HL-60 (cell line): ENCODE data around the gene GABPB2.

Source experiments
- DNase-seq, 2 experiments: peaks; one replicate each; pipeline ENCODE4 v3.0.0-alpha.2; 2010 to 2020; ENCODE audit warnings: low read depth in 1 of 2, low spot score in 1 of 2
- H3K27ac ChIP-seq: fragments of 250-450 bp; sonication (Bioruptor Pico); replicated peaks from 2 replicates; pipeline ENCODE4 v1.5.1; 2020; ENCODE audit warnings: mild to moderate bottlenecking, moderate library complexity
- H3K27me3 ChIP-seq: fragments of 250-450 bp; sonication (Bioruptor Pico); 2 replicates; pipeline ENCODE4 v1.5.1; 2021; ENCODE audit warnings: mild to moderate bottlenecking, moderate library complexity; ENCODE audit not compliant: insufficient read depth, poor library complexity, severe bottlenecking
- H3K4me3 ChIP-seq: replicated peaks from 2 replicates; pipeline ENCODE4 v1.5.1; 2011; ENCODE audit warnings: mild to moderate bottlenecking, control low read depth, low read length; ENCODE audit not compliant: insufficient read depth
- CTCF ChIP-seq: IDR thresholded peaks from one replicate; pipeline ENCODE4 v1.5.1; 2011; ENCODE audit warnings: low read length, control low read depth, inconsistent platforms; ENCODE audit not compliant: insufficient read depth
- GABPA ChIP-seq: IDR thresholded peaks from 2 replicates; pipeline ENCODE4 v1.6.1; 2012; ENCODE audit warnings: low read depth
- POLR2AphosphoS5 ChIP-seq: IDR thresholded peaks from 2 replicates; pipeline ENCODE4 v1.6.1; 2012; ENCODE audit warnings: low read depth
- REST ChIP-seq: IDR thresholded peaks from 2 replicates; pipeline ENCODE4 v1.6.1; 2012; ENCODE audit warnings: low read depth; ENCODE audit not compliant: insufficient replicate concordance
- SPI1 ChIP-seq: IDR thresholded peaks from 2 replicates; pipeline ENCODE4 v1.6.1; 2012; ENCODE audit warnings: low read depth, mild to moderate bottlenecking, borderline replicate concordance

The GABPB2 gene

GRCh38 chr1:151032164-151032563 is 38.4 kb upstream of the GABPB2 start:
- H3K27ac ChIP-seq: no peak overlapping the region
- no peak overlapping the region for H3K4me3 ChIP-seq
- no peaks in the 10 kb centered on the region for H3K27me3 ChIP-seq
- TF ChIP-seq GABPA: no peak
- TF ChIP-seq SPI1: no peak
- TF ChIP-seq POLR2AphosphoS5: no peak
- TF ChIP-seq CTCF: no peak
- no peak for TF ChIP-seq REST
- DNase-seq: no peak

GRCh38 chr1:151035167-151035566 is 35.4 kb upstream of the GABPB2 start:
- no peak overlapping the region for H3K27ac ChIP-seq
- H3K4me3 ChIP-seq: no peak overlapping the region
- no peaks in the 10 kb centered on the region for H3K27me3 ChIP-seq
- DNase-seq: no peak
- TF ChIP-seq SPI1 (no peak), GABPA (no peak), POLR2AphosphoS5 (no peak), REST (no peak), CTCF (no peak)

GRCh38 chr1:151036356-151036755 is 34.2 kb upstream of the GABPB2 start, which contains the start of gene BNIPL:
Gene BNIPL, plus strand, starts transcription at chr1:151036586. Its CDS starts 140 bp downstream, at chr1:151036726.
- Histone ChIP-seq H3K4me3 (no peak within 1 kb of the TSS), H3K27ac (no peak within 1 kb of the TSS), H3K27me3 (no peaks in the 10 kb centered on the region)
- no peak for DNase-seq
- TF ChIP-seq POLR2AphosphoS5 (no peak), SPI1 (no peak)

GRCh38 chr1:151037032-151037431 is 33.5 kb upstream of the GABPB2 start:
- no peak for DNase-seq
- TF ChIP-seq REST (no peak), SPI1 (no peak), CTCF (no peak), GABPA (no peak), POLR2AphosphoS5 (no peak)
- H3K4me3 ChIP-seq: no peak overlapping the region
- no peak overlapping the region for H3K27ac ChIP-seq
- no peaks in the 10 kb centered on the region for H3K27me3 ChIP-seq
